Vagina (tissue), 2 donors: Measurements from ENCODE around the gene EFEMP1. TPM values are rescaled to one million over a fixed set of nuclear protein-coding genes. Genes with fewer than 3 reads are reported as not detected.

Experiments
- DNase-seq, 2 donors: peaks; one replicate each; pipeline ENCODE4 v3.0.0-alpha.2; 2017; ENCODE audit errors: extremely low spot score in 2 of 2
- H3K27ac ChIP-seq: fragments of 200-600 bp; sonication (generic); one replicate; pipeline ENCODE4 v1.5.1; 2019
- H3K27me3 ChIP-seq: fragments of 200-600 bp; sonication (generic); one replicate; pipeline ENCODE4 v1.5.1; 2019
- H3K36me3 ChIP-seq, 2 donors: fragments of 200-600 bp; sonication (generic); one replicate each; pipeline ENCODE4 v1.5.1; 2017 to 2019
- H3K4me1 ChIP-seq: fragments of 200-600 bp; sonication (generic); one replicate; pipeline ENCODE4 v1.5.1; 2019
- H3K4me3 ChIP-seq, 2 donors: fragments of 200-600 bp; sonication (generic); 1 replicate in 1 of 2; 2 replicates in 1 of 2; pipeline ENCODE4 v1.5.1; 2016 to 2019
- H3K9me3 ChIP-seq: fragments of 200-600 bp; sonication (generic); one replicate; pipeline ENCODE4 v1.5.1; 2019
- POLR2A ChIP-seq, 2 donors: fragments of 450-650 bp; IDR thresholded peaks; one replicate each; pipeline ENCODE4 v1.6.1; 2017; ENCODE audit warnings: antibody characterized with exemption in 2 of 2, mild to moderate bottlenecking in 2 of 2, moderate library complexity in 2 of 2
- POLR2AphosphoS5 ChIP-seq, 2 donors: sonication (generic); formaldehyde crosslinking; IDR thresholded peaks; one replicate each; pipeline ENCODE4 v1.9.0; 2017; ENCODE audit warnings: antibody characterized with exemption in 2 of 2, mild to moderate bottlenecking in 2 of 2, low read depth in 1 of 2; ENCODE audit not compliant: insufficient read depth in 1 of 2
- intact Hi-C: fragments of 100-400 bp; cut with DNase I; formaldehyde crosslinking; loops from one replicate; pipeline ENCODE4 v1.15.1; 2023
- total RNA-seq: library from RNA; depleted of rRNA; stranded (reverse); fragments of >200 nt; gene quantifications from one replicate; pipeline ENCODE4 v1.2.3, GENCODE V29; 2016
- TF ChIP-seq, protein P1 (sequence below), 3 experiments: fragments of 450-650 bp in 2 of 3; fragments of 200-600 bp in 1 of 3; sonication (generic) in 1 of 3; IDR thresholded peaks; one replicate each; pipeline ENCODE4 v1.5.1; 2017 to 2019; ENCODE audit warnings: antibody characterized with exemption in 3 of 3, mild to moderate bottlenecking in 2 of 3, moderate library complexity in 2 of 3

The EFEMP1 gene
- total RNA-seq, 1 donor from 2014 or later, result 235 TPM

DNA sequence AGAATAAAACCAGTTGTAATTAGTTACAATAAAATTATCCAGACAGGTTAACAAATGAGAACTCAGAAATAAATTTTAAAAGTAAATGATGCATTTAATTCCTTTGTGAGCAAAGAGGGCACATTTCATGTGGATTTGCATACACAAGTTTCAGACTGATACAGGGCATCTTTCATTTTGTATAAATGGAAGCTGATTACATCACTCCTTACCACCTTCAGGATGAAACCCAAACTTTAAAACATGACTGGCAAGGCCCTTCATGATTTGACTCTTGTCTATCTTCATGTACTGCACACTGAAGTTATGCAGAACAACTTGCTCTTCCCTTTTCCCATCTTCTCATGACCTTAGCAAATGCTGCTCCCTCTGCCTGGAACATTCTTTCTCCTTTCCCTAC lies 26.9 kb downstream of the EFEMP1 start:
- H3K9me3 ChIP-seq, result no peaks in the 10 kb centered on the region
- intact Hi-C loops, result no loop called here
- no peaks in the 10 kb centered on the region for H3K4me1 ChIP-seq
- TF ChIP-seq, protein P1, sequence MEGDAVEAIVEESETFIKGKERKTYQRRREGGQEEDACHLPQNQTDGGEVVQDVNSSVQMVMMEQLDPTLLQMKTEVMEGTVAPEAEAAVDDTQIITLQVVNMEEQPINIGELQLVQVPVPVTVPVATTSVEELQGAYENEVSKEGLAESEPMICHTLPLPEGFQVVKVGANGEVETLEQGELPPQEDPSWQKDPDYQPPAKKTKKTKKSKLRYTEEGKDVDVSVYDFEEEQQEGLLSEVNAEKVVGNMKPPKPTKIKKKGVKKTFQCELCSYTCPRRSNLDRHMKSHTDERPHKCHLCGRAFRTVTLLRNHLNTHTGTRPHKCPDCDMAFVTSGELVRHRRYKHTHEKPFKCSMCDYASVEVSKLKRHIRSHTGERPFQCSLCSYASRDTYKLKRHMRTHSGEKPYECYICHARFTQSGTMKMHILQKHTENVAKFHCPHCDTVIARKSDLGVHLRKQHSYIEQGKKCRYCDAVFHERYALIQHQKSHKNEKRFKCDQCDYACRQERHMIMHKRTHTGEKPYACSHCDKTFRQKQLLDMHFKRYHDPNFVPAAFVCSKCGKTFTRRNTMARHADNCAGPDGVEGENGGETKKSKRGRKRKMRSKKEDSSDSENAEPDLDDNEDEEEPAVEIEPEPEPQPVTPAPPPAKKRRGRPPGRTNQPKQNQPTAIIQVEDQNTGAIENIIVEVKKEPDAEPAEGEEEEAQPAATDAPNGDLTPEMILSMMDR (IDR thresholded peaks at IDR 0.05), result no peak
- no peak overlapping the region for H3K4me3 ChIP-seq
- H3K27ac ChIP-seq, result no peak overlapping the region
- no peaks in the 10 kb centered on the region for H3K27me3 ChIP-seq
- H3K36me3 ChIP-seq, result no peaks in the 10 kb centered on the region
- DNase-seq, result no peak

DNA sequence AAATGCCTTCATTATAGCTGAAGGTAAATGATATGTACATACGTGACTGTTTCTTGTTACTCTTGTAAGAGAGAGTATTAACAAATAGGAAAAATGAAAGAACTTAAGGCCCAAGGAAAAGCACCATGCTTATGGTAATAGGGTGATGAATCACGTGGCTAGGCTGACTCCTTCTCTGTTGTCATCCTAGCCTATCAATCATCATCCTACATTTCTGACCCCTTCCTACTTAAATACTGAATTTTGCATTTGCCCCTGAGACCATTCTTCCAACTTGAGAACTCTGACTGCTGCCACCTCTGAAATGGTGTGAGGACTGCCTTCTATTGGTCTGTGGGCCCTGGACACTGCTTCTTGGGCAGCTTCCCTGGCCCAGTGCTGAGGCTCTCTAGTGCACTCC lies 28.9 kb downstream of the EFEMP1 start:
- Histone ChIP-seq H3K9me3 (no peaks in the 10 kb centered on the region), H3K27me3 (no peaks in the 10 kb centered on the region), H3K36me3 (no peaks in the 10 kb centered on the region), H3K27ac (no peak overlapping the region), H3K4me1 (no peaks in the 10 kb centered on the region), H3K4me3 (no peak overlapping the region)
- TF ChIP-seq POLR2A (IDR thresholded peaks at IDR 0.05) (no peak), POLR2AphosphoS5 (IDR thresholded peaks at IDR 0.05; ENCODE audit: insufficient read depth in 1 of 2, low read depth in 1 of 2) (no peak)
- intact Hi-C loops, result no loop called here
- DNase-seq, result no peak

DNA sequence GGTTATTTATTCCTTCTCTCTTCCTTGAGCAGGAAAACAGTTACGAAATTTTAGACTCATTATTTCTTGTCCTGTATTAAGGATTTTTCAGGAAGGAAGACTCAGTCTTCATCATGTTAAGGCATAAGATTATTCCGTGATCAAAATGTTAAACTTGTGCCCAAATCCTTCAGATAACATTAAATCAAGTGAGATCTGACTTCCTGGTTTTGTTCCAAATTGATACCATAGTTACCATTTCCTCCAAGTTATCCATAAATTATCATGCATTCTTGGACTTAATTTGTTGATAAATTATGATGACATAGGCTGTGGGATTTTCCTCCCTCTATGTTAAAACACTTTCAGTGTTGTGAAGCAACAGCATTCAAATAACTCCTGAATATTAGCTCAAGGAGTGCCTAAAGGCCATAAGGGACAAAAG lies 31.9 kb downstream of the EFEMP1 start:
- no peak for DNase-seq
- peaks cover 17% of the 10 kb centered on the region for H3K4me1 ChIP-seq
- H3K4me3 ChIP-seq, result no peak overlapping the region
- H3K27ac ChIP-seq, result no peak overlapping the region
- no peaks in the 10 kb centered on the region for H3K27me3 ChIP-seq
- H3K9me3 ChIP-seq, result no peaks in the 10 kb centered on the region
- intact Hi-C loops, result no loop called here
- no peaks in the 10 kb centered on the region for H3K36me3 ChIP-seq
- TF ChIP-seq, protein P1 (IDR thresholded peaks at IDR 0.05), result no peak
- TF ChIP-seq POLR2A (IDR thresholded peaks at IDR 0.05) (no peak), POLR2AphosphoS5 (IDR thresholded peaks at IDR 0.05; ENCODE audit: insufficient read depth in 1 of 2, low read depth in 1 of 2) (no peak)

DNA sequence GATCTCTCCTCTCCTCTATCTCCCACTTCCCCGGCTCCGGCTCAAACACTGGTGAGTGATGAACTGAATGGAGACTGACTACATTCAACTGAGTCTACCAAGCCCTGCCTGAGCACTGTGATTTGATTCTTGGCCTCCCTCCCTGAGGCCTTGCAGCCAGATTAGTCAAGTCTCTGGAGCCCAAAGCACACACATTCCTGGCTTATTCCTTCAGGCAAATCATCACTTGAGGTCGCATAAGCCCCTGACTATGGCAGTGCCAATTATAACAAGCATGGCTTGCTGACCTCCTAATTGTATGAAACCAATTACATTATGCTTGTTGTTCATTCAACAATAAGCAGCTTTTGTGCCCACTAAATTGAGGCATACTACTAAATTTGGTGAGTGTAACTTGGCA lies 34.6 kb downstream of the EFEMP1 start:
- H3K4me1 ChIP-seq, result peaks cover 38% of the 10 kb centered on the region
- intact Hi-C loops, result no loop called here
- no peak overlapping the region for H3K4me3 ChIP-seq
- TF ChIP-seq, protein P1 (IDR thresholded peaks at IDR 0.05), result no peak
- TF ChIP-seq POLR2AphosphoS5 (IDR thresholded peaks at IDR 0.05; ENCODE audit: insufficient read depth in 1 of 2, low read depth in 1 of 2) (no peak), POLR2A (IDR thresholded peaks at IDR 0.05) (no peak)
- H3K27me3 ChIP-seq, result no peaks in the 10 kb centered on the region
- H3K9me3 ChIP-seq, result no peaks in the 10 kb centered on the region
- DNase-seq, result no peak
- no peaks in the 10 kb centered on the region for H3K36me3 ChIP-seq
- H3K27ac ChIP-seq, result peak overlapping the region; percentile 20

DNA sequence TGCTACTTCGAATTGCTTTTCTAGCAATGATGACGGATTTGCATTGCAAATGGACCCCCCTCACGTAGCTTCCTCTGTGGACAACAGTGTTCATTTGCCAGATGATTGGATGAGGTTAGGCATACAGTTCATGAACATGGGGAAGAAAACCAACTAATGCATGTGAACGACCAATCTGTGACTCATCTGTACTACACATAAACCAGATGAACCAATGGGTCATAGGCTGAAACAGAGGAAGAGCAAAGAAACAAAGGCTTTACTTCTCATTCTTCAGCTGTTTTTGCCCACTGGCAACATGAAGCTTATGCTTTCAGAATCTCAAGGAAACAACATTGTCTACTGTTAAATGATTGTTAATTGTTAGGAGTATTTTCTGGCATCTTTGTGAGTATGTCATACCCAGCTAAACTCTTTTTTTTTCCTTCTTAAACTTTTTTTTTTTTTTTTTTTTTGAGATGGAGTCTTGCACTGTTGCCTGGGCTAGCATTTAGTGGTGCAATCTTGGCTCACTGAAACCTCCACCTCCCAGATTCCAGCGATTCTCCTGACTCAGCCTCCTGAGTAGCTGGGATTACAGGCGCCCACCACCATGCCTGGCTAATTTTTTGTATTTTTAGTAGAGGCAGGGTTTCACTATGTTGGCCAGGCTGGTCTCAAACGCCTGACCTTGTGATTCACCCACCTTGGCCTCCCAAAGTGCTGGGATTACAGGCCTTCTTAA lies 35.5 kb downstream of the EFEMP1 start:
- Histone ChIP-seq H3K9me3 (no peaks in the 10 kb centered on the region), H3K4me1 (peaks cover 45% of the 10 kb centered on the region), H3K27me3 (no peaks in the 10 kb centered on the region), H3K36me3 (no peaks in the 10 kb centered on the region), H3K4me3 (no peak overlapping the region), H3K27ac (peak overlapping the region; percentile 20)
- TF ChIP-seq POLR2A (IDR thresholded peaks at IDR 0.05) (no peak), POLR2AphosphoS5 (IDR thresholded peaks at IDR 0.05; ENCODE audit: insufficient read depth in 1 of 2, low read depth in 1 of 2) (peak in 1 of 2 donors; percentile 25)
- TF ChIP-seq, protein P1 (IDR thresholded peaks at IDR 0.05), result no peak
- intact Hi-C loops, result no loop called here
- DNase-seq, result no peak
